HG03571 (cell line): ENCODE data around the gene TELO2.

Source experiments
- ATAC-seq: cut with Tn5 transposase; IDR thresholded peaks from one replicate; pipeline ENCODE4 v1.9.1; 2021; ENCODE audit not compliant: unreplicated experiment

TELO2 gene

DNA sequence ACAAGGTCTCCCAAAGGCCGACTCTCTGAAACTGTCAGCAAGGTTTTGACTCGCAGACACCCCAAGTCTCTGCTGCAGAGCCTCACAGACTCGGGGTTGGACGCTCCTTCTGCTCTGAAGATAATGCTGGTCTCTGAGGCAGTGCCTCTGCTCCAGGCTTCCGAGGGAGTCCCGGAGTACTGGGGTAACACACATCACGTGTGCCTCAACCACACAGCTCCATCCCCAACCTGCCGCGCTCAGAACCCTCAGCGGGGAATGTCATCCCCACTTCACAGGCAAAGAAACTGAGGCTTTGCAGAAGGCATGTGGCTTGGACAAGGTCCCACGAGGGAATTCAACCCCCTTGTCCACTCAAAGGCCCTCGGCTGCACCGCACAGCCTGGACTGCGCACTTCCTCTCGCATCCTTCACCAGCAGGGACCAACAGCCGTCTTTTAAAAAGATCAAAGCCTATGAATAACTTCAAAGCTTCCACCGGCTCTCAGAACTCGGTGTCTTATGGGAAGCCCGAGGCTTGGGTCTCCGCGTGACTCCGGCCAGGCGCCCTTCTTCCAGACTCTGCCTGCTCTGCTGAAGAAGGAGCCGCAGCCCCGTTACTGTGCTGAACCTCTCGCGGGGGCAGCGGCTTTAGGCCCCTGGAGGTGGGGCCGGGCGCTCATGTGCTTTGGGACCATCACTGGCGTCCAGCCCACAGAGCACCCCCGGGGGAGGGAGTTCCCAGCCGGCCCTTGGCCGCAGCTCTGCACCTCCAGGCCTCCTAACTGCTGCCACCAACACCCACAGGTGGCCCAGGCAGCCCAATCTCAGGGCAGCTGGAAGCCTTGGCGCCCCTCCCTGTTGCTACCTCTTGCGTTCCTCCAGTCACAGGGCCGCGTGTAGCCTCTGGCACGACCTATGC, 42.5 kb downstream of the TELO2 start:
- no peak for ATAC-seq

DNA sequence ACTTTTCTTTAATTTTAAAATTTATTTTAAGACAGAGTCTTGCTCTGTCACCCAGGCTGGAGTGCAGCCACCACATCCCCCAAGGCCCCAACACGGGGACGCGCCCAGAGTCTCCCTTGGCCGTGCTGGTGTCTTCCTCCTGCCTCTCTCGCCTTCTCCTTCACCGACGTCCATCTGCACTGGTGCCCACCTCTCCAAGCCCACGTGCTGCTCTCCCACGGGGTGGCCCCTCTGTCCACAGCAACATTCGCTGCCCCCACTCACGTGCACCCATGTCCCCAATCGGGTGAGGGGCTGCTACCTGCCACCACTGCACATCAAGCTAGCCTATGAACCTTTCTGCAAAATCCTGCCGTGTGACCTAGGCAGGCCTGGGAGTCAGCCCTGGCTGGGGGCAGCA, 43.4 kb downstream of the TELO2 start:
- ATAC-seq = no peak

- ATAC-seq = no peak
These were observed 44.0 kb downstream of the TELO2 start for GRCh38 chr16:1537138-1537577.

- no peak for ATAC-seq
These were observed 44.7 kb downstream of the TELO2 start for GRCh38 chr16:1537763-1538289.

DNA sequence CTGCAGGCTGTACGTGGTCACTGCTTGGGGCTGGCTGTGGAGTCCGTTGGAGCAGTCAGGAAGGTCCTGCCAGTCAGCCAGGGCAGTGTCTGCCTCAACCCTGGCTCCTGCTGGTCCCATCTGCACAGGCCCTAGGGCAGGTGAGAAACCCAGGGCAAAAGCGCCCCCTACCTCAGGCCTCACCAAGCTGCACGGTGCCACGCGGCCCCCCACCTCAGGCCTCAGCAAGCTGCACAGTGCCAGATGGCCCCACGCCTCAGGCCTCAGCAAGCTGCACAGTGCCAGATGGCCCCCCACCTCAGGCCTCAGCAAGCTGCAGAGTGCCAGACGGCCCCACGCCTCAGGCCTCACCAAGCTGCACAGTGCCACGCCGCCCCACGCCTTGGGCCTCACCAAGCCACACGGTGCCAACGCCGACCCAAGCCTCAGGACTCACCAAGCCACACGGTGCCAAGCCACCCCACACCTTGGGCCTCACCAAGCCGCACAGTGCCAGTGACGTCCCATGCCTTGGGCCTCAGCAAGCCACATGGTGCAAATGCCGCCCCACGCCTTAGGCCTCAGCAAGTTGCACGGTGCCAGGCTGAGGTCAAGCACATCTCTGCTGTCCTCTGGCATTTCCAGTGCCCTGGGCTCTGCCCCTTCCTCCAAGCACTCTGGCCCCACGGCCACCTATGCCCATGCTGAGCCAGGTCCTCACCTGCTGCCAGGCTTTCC, 45.8 kb downstream of the TELO2 start:
- no peak for ATAC-seq

DNA sequence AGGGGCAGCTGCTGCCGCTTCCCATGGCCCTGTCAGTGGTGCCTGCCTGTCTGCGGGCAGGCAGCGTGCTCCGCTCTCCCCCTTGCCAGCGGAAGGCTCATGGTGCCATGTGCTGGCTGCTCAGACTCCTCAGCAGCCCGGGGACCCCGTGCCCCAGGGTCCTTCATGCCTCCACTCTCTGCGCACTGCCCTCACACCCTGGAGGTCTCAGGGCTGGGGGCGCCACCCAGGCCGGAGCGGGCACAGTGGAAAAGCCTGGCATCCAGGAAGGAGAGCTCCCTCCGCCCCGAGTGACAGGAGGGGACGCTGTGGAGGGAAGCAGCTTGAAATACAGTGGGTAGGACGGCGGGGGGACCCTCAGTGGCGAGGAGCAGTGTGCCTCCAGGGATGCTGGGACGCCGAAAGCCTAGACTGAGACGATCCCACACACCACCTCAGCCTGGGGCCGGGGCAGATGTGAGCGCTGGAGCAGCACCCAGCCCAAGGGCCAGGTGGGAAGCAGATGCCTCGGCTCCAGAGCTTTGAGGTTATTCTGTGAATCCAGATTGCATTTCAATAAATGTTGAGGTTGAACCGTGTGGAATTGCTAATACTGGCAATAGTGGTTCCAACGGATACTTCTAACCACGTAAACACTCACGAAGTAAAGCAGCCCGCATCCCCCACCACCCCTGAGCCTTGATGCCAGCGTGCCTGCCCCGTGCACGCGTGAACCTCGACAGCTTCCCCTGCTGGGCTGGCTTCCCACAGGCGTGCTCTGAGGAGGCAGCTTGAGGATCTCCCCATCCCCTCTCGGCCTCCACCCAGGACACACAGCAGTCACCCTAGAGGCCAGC, 46.8 kb downstream of the TELO2 start:
- no peak for ATAC-seq

- no peak for ATAC-seq
These were observed 47.3 kb downstream of the TELO2 start for GRCh38 chr16:1540556-1540855.

- no peak for ATAC-seq
These were observed 48.4 kb downstream of the TELO2 start for GRCh38 chr16:1541293-1542165.

DNA sequence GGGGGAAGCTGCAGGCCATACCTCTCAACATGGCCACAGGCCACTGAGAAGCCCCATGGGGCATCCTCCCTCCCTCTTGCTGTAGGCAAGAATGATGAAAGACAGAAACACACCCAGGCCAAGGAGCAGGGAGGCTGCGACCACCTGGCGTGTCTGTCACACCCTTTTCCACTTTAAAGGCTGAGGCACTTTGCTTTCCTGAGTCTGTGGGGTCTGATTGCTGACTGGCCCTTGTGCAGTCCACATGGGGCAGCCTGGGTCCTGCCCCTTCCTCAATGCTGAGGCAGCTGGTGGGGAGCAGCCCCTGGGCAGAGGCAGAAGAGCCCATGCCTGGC, 49.0 kb downstream of the TELO2 start:
- ATAC-seq = no peak

DNA sequence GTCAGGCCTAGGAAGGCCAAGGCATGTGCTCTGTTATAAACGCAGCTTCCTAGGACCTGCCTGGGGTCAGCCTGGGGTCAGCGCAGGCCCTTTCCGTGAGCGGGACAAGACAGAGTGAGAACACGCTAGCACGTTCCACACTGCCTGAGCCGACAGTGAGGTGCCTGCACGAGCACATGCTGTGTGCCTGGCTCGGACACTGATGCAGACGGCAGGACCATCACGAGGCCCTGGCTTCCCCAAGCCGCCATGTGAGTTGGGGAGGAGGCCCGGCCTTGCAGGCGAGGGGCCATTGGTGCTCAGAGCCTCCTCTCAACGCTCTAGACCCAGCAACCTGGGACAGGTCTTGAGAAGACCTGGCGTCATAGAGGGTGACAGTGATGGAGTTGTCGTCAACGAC, 49.4 kb downstream of the TELO2 start:
- no peak for ATAC-seq

DNA sequence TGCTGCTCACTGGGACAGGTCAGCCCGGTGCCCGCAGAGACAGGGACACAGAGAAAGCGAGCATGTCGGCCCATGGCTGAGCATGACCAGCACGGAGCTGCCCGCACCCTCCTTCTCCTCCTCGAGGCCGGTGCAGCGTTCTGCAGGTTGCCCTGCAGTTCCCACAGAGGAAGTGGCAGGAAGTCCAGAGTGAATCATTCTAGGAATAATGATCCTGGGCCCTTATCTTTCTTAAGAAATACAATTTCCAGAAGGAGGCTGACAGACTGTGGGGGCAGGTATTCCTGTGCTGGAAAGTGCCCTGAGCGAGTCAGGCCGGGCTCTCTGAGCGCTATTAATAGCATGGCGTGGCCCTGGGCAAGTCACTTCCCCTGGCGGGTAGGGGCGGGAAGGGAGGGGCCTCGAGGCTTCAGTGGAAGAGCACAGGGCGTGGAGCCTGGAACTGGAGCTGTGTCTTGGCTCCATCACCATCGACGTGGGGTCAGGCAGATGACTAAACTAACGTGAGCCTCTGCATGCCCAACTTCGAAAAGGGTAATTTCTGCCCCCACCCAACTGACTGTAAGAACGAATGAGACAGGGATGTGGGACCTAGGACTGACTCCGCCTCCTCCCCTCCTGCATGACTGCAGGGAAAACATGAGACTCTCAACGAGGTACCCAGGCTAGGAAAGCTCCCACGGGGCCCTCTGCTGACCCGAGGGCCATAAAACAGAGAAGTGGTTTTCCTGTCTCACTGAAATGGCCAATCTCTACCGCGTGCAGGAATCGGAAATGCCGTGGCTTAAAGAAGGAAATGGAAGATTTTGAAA, 50.1 kb downstream of the TELO2 start:
- no peak for ATAC-seq

DNA sequence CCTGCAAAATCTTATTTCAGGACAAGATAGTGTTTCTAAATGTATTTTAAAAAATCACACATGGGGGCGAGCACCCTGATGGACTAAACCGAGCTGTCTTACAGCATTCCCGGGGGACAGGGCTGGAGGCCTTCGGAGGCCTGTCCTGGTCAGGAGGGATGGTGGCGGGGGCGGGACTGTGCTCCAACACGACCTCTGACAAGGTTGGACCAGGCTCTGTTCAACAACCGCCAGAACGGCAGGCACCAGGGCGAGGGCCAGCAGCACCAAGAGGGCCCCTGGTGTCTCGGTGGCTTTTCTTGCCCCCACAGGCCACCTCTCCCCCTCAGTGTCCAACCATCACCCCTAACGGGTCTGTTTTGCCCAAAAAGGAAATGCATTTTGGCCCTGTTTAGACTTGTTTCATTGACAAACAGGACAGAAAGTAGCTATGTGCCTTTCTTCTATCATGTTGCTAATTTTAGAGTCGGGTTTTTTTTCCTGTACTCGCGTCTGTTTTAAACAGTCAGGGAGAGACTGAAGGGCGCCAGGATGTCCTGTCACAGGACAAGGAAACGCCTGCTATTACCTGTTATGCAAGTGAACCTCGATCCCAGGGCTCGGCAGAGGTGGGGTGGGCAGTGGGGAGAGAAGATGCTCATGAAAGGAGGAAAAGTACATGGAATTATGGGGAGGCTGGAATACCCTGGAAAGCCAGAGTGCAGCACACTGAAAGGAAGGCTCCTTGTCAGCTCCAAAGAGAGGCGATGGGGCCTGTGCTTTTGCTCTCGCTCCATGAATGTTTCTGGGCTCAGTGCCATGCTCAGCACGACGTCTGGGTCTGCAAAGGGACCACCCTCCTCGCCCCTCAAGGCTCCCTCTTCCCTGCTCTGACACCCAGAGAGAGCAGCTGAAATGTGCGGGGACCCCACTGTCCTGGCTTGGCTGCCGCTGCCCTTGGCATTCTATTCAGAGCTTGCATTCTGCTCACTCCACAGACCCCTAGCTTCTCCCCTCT, 52.2 kb downstream of the TELO2 start:
- ATAC-seq = no peak

DNA sequence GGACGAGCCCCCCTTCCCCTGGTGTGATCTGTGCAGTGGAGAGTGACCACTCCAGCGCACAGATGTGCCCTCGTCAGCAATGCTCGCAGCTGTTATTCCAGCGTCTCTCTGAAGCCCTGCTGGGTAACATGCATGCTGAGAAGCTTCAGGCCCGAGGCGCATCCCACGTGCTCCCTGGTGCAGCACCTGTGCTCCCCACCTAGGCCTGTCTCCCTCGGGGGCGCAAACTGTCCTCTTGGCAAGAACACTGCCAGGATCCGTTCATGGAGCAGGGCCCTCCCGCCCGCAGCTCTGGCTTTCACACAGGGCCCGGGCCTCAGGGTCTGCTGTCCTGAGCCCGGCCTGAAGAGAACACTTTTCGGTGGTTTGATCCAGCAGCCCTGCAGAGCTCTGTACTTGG, 53.3 kb downstream of the TELO2 start:
- ATAC-seq = no peak

- ATAC-seq = no peak
These were observed 55.1 kb downstream of the TELO2 start for GRCh38 chr16:1548233-1548632.

DNA sequence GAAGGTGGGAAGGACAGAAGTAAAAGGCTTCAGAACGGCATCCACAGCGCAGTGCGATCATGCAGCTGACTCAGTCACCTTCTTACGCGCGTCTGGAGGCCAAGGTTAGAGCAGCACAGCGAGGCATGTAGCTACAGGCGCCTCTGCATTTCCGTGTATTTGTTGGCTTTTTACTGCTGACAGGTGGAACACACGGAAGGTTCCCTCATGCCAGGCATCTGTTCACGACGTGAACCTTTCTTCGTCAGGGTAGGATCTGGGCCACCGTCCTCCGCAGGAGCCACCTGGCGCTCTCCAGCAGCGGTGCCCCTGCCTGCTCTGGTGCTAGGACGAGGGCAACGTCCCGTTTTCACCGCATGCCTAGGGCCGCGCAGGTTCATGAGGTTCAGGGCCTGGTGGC, 55.6 kb downstream of the TELO2 start:
- no peak for ATAC-seq

- ATAC-seq = no peak
These were observed 56.9 kb downstream of the TELO2 start for GRCh38 chr16:1550069-1550468.

DNA sequence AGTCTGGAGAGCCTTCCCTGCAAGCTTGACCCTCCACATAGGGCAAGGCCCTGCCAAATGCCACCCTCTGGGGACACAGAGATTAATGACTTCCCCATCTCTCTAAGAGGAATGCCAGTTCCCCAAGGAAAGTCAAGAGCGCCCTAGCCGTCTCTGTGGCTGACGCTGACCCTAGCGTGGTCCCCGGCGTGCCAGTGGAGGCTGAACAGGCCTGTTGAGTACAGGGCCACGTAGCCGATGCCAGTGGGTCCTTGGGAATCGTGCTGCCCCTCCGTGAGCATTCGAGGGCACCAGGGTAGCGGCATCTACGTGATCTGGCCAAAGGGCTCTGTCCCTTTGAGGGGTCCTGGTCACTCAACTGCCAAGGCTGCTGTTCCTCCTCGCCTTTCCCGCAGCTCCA, 57.5 kb downstream of the TELO2 start:
- no peak for ATAC-seq

DNA sequence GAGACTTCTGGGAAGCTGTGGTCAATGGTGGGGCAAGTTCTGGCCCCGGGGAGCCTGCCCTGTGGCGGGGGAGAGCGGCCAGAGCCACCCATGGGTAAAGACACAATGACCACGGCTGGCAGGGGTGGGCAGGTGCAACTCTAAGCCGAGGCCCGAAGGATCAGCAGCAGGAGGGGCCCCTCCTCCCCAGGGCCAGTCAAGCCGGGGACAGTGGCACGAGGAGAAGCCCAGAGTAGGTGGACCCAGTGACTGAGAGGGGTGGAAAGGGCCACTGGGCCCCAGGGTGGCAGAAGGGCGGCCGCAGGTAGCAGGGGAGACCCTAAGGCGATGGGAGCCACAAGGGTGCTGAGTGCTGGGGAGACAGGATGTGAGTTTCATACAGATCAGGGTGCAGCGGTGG, 58.0 kb downstream of the TELO2 start:
- ATAC-seq = no peak

- no peak for ATAC-seq
These were observed 59.0 kb downstream of the TELO2 start for GRCh38 chr16:1552129-1552528.
